GM06990 (cell line): ENCODE data around the gene DCDC2.
"Not testable (repeated sequence)": the region's sequence is repeated elsewhere in the genome, so short reads cannot be mapped to it uniquely, and the experiment has no call there.

Source experiments
- DNase-seq: peaks from one replicate; pipeline ENCODE4 v3.0.0-alpha.2; 2011; ENCODE audit not compliant: insufficient read length; ENCODE audit errors: extremely low read depth
- H3K27me3 ChIP-seq: replicated peaks from 2 replicates; pipeline ENCODE4 v1.6.0; 2011; ENCODE audit warnings: low read length; ENCODE audit not compliant: control insufficient read depth, insufficient read depth
- H3K36me3 ChIP-seq: 2 replicates; pipeline ENCODE4 v1.5.1; 2011; ENCODE audit warnings: low read length; ENCODE audit not compliant: control insufficient read depth, insufficient read depth
- H3K4me3 ChIP-seq: replicated peaks from 2 replicates; pipeline ENCODE4 v1.5.1; 2011; ENCODE audit warnings: low read depth, mild to moderate bottlenecking, control low read depth, low read length
- CTCF ChIP-seq: IDR thresholded peaks from 2 replicates; pipeline ENCODE4 v1.5.1; 2011; ENCODE audit warnings: low read length, control low read depth, mild to moderate bottlenecking, inconsistent platforms; ENCODE audit not compliant: insufficient read depth, poor library complexity, severe bottlenecking

The DCDC2 gene

GRCh38 chr6:24240943-24241342 lies 116.9 kb downstream of the DCDC2 start:
- no peaks in the 10 kb centered on the region for H3K27me3 ChIP-seq
- TF ChIP-seq CTCF = no peak
- no peak for DNase-seq
- no peaks in the 10 kb centered on the region for H3K36me3 ChIP-seq
- no peak overlapping the region for H3K4me3 ChIP-seq

- Histone ChIP-seq H3K36me3 (no peaks in the 10 kb centered on the region), H3K4me3 (no peak overlapping the region), H3K27me3 (no peaks in the 10 kb centered on the region)
- no peak for DNase-seq
- TF ChIP-seq CTCF = no peak
These were observed 117.4 kb downstream of the DCDC2 start for GRCh38 chr6:24240380-24240928.

- no peak for DNase-seq
- Histone ChIP-seq H3K4me3 (no peak overlapping the region), H3K36me3 (no peaks in the 10 kb centered on the region), H3K27me3 (no peaks in the 10 kb centered on the region; the same call in 1 of the 2 replicates)
- TF ChIP-seq CTCF = no peak
These were observed 119.2 kb downstream of the DCDC2 start for GRCh38 chr6:24238700-24239099.

- H3K4me3 ChIP-seq, H3K27me3 ChIP-seq, H3K36me3 ChIP-seq, DNase-seq: not testable (repeated sequence)
These were observed 121.1 kb downstream of the DCDC2 start for GRCh38 chr6:24236779-24237178.

GRCh38 chr6:24233813-24234442 lies 123.9 kb downstream of the DCDC2 start:
- H3K27me3 ChIP-seq = no peaks in the 10 kb centered on the region; the same call in 1 of the 2 replicates
- no peak for TF ChIP-seq CTCF
- no peaks in the 10 kb centered on the region for H3K36me3 ChIP-seq
- no peak for DNase-seq
- H3K4me3 ChIP-seq = no peak overlapping the region

- no peak for TF ChIP-seq CTCF
These were observed 126.4 kb downstream of the DCDC2 start for GRCh38 chr6:24231438-24231977.

More at GRCh38 chr6:24231438-24231977, 126.4 kb downstream of the DCDC2 start:
- Histone ChIP-seq H3K4me3 (no peak overlapping the region), H3K36me3 (no peaks in the 10 kb centered on the region), H3K27me3 (no peaks in the 10 kb centered on the region; the same call in 1 of the 2 replicates)
- no peak for DNase-seq
